ENCODE measurements around the gene NUPR1.
"Not testable (repeated sequence)": the region's sequence is repeated elsewhere in the genome, so short reads cannot be mapped to it uniquely, and the experiment has no call there.

The NUPR1 gene

DNA sequence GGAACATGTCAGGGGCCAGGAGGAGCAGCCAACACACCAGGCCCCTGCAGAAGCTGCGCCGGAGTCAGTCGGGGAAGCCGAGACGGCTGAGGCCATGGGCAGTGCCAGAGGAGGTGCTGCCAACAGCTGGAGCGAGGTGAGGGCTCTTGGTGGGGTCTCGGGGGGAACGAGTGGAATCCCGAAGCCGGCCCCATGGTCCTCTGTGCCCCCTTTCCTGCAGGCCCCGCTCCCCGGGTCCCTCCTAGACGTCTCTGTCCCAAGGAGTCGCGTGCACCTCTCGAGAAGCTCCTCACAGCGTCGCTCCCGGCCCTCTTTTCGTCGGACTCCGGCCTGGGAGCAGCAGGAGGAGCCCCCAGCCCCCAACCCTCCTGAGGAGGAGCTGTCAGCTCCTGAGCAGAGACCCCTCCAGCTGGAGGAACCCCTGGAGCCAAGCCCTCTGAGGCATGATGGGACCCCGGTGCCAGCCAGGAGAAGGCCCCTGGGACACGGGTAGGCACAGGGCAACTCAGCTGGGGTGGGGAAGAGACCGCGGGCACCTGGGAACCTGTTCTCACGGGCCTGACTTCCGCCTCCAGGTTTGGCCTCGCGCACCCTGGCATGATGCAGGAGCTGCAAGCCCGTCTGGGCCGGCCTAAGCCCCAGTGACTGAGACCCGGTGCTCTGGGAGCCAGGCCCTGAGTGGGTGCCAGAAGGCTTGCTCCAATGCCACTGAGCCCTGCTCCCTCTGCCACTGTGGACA lies 40.7 kb downstream of the NUPR1 start:
- no peak for DNase-seq (ENCODE audit: low spot score)

GRCh38 chr16:28497386-28497785 lies 41.4 kb downstream of the NUPR1 start:
- no peak for DNase-seq (ENCODE audit: low spot score)

GRCh38 chr16:28496844-28497243 lies 41.9 kb downstream of the NUPR1 start:
- no peak for DNase-seq (ENCODE audit: low spot score)

GRCh38 chr16:28495795-28496749 lies 42.7 kb downstream of the NUPR1 start:
- no peak for DNase-seq (ENCODE audit: low spot score)

DNA sequence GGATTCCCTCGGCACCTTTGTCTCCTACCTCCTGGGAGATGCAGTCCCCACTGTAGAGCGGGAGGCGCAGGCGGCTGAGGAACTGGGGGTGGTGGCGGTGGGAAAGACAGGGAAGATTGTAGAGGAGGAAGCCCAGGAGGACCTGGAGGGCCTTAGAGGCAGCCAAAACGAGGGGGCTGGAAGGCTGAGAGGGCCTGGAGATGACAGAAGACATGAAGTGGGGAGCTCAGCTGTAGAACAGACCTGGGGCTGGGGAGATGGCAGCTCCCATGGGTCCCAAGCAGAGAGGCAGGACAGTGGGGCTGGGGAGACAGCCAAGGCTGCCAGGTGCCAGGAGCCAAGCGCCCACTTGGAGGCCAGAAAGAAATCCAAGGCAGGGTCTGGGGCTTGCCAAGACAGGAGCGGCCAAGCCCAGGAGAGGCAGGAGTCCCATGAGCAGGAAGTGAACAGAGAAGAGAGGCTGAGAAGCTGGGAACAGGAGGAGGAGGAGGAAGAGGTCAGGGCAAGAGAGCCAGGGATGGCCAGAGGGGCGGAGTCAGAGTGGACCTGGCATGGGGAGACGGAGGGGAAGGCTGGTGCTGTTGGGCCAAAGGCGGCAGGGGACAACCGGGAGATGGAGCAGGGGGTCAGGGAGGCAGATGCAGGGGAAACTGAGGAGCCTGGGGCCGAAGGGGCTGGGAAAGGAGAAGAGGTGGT lies 43.5 kb downstream of the NUPR1 start:
- no peak for DNase-seq (ENCODE audit: low spot score)

DNA sequence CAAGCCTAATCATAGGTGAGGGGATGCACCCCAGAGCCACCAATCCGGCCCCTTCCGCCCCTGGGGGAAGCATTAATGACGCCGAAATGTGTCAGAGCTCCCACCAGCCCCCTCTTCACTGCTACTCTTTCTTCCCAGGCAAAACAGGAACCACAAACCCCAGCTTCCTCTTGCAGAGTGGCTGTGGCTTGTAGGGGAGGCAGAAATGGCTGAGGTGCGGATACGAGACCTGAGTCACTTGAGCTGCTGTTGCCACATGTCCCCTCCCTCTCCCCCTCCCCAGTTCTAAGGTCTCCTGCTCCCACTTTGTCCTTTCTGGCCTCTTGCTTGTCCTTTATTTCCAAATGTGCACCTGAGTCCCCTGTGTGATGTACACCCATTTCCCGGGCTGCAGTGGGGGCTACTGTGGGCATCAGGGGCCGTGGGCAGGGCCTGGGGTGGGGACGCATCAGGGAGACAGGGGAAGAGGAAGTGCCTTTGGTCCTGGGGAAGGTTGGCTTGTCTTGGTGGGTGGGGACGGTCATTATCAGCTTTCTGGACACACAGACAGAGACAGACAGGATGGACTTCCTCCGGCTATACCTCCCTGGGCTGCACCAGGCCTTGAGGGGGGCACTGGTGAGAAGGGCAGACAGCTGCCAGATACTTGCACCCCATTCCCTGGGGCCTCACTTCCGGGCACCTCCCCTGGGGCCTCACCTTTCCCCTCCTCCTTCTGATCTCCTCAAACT lies 44.5 kb downstream of the NUPR1 start, which contains the start of gene APOBR:
Gene APOBR (plus strand): TSS at position 523 of the 731 bp plus-strand sequence. CDS start 39 bp downstream, at position 562.
- DNase-seq (ENCODE audit: low spot score): no peak

DNA sequence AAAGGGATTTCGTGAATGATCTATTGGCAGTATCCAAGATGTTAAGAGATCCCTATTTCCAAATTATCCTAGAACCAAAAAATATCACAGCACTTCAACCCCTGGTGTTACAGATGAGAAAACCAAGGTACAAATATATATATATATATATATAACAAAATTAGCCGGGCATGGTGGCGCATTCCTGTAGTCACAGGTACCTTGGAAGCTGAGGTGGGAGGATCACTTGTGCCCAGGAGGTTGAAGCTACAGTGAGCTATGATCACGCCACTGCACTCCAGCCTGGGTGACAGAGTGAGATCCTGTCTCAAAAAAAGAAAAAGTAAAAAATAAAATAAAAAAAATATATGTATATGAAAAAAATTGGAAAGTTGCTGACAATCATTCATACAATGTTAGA lies 46.3 kb downstream of the NUPR1 start:
- no peak for DNase-seq (ENCODE audit: low spot score)

DNA sequence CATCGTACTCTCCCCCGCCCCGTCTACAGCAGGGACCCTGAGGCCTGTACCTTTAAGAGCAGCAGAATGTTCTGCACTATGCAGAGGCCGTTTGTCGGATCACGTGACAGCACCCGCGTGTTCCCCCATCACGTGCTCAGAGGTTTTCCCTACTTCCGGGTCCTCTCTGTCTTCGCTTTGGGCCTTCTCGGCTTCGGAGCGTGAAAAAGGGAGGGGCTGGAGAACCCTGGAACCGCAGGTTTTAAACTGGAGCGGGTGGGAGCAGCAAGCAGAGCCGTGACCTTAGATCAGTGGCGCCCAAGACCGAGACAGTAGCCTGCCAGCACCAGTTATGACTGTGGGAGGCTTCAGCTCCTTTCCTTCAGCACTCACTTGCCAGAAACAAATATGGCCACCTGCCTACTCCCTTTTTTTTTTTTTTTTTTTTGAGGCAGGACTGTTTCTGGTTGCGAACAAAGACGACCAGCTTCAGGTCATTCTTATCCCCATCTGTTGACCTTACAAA lies 46.8 kb downstream of the NUPR1 start, which contains the start of gene CLN3:
Gene CLN3 (minus strand): TSS at position 105 of the 505 bp plus-strand sequence. CDS start 315 bp downstream, outside the sequence.
- DNase-seq (ENCODE audit: low spot score): peak; percentile 91

GRCh38 chr16:28491230-28491969 lies 47.4 kb downstream of the NUPR1 start:
- DNase-seq (ENCODE audit: low spot score): peak; percentile 30

GRCh38 chr16:28486266-28486665 lies 52.5 kb downstream of the NUPR1 start:
- DNase-seq (ENCODE audit: low spot score): no peak

DNA sequence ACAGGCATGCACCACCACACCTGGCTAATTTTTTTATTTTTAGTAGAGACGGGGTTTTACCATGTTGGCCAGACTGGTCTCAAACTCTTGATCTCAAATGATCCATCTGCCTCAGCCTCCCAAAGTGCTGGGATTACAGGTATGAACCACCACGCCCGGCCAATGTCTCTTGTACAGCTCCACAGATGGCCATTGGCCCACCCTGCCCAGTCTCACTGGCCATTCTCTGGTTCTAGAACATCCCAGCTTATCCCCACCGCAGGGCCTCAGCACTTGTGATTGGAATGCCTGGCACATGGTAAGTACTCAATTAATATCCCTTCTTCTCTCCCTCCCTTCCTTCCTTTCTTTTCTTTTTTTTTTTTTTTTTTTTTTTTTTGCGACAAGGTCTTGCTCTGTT lies 55.4 kb downstream of the NUPR1 start:
- DNase-seq (ENCODE audit: low spot score): not testable (repeated sequence)

All from LoVo (cell line).